Hepatocyte (in vitro differentiated cells): Measurements from ENCODE around the gene EDAR.

ENCODE experiments used
- EZH2phosphoT487 ChIP-seq: fragments of 200-600 bp; sonication (generic); IDR thresholded peaks from one replicate; pipeline ENCODE4 v1.6.1; 2018; ENCODE audit warnings: antibody characterized with exemption, mild to moderate bottlenecking, low read depth, moderate library complexity; ENCODE audit not compliant: unreplicated experiment, severe bottlenecking
- TF ChIP-seq, protein P1 (sequence below): fragments of 200-600 bp; sonication (generic); IDR thresholded peaks from 2 replicates; pipeline ENCODE4 v1.5.1; 2016; ENCODE audit warnings: antibody characterized with exemption, mild to moderate bottlenecking; ENCODE audit not compliant: poor library complexity

DNA sequence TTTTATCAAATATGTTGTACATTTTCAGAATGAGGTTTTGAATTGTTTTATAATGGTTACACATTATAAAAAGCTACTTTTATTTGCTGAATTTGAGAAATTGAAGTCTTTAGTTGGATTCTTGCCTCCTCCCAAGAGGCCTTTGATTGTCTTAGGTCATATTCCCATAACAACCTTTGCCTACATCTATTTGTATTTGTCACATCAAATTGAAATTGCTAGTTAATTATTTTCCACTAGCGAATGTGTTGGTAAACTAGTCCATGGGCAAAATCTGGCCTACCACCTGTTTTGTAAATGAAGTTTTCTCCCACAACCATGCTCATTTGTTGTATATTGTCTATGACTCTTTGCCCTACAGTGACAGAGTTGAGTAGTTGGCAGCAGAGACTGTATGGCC is 142.0 kb downstream of the EDAR start:
- no peak for TF ChIP-seq EZH2phosphoT487
- TF ChIP-seq, protein P1, sequence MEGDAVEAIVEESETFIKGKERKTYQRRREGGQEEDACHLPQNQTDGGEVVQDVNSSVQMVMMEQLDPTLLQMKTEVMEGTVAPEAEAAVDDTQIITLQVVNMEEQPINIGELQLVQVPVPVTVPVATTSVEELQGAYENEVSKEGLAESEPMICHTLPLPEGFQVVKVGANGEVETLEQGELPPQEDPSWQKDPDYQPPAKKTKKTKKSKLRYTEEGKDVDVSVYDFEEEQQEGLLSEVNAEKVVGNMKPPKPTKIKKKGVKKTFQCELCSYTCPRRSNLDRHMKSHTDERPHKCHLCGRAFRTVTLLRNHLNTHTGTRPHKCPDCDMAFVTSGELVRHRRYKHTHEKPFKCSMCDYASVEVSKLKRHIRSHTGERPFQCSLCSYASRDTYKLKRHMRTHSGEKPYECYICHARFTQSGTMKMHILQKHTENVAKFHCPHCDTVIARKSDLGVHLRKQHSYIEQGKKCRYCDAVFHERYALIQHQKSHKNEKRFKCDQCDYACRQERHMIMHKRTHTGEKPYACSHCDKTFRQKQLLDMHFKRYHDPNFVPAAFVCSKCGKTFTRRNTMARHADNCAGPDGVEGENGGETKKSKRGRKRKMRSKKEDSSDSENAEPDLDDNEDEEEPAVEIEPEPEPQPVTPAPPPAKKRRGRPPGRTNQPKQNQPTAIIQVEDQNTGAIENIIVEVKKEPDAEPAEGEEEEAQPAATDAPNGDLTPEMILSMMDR = no peak
